SKM-1 (cell line): ENCODE results near the gene DNAH2.
A peak's percentile ranks its signal among the peaks of the same experiment; 100 is the strongest.
"Not testable (repeated sequence)": the region's sequence is repeated elsewhere in the genome, so short reads cannot be mapped to it uniquely, and the experiment has no call there.

Experiments
- DNase-seq: peaks from one replicate; lab custom pipeline; 2025; ENCODE audit not compliant: unreplicated experiment; lab: John Stamatoyannopoulos, UW

Gene DNAH2

GRCh38 chr17:7849751-7850504, 132.4 kb downstream of the DNAH2 start:
- no peak for DNase-seq

- no peak for DNase-seq
Measured at GRCh38 chr17:7850701-7851437, 133.3 kb downstream of the DNAH2 start.

- DNase-seq: peak; percentile 39
Measured at GRCh38 chr17:7851438-7852261, 134.1 kb downstream of the DNAH2 start.

- DNase-seq: no peak
Measured at GRCh38 chr17:7852262-7852670, 134.7 kb downstream of the DNAH2 start.

GRCh38 chr17:7852919-7853690, 135.6 kb downstream of the DNAH2 start:
- DNase-seq: no peak

- no peak for DNase-seq
Measured at GRCh38 chr17:7853691-7854038, 136.1 kb downstream of the DNAH2 start.

- no peak for DNase-seq
Measured at GRCh38 chr17:7854078-7854777, 136.7 kb downstream of the DNAH2 start.

- DNase-seq: no peak
Measured at GRCh38 chr17:7854851-7855659, 137.5 kb downstream of the DNAH2 start, which contains the start of gene TMEM88. TMEM88 (plus strand) TSS chr17:7855066; CDS start chr17:7855075, 9 bp downstream.

- DNase-seq: no peak
Measured at GRCh38 chr17:7855660-7856010, 138.1 kb downstream of the DNAH2 start.

GRCh38 chr17:7856011-7856810, 138.7 kb downstream of the DNAH2 start:
- DNase-seq: no peak

- peak; percentile 80 for DNase-seq
Measured at GRCh38 chr17:7856811-7857712, 139.5 kb downstream of the DNAH2 start, which contains the start of gene NAA38. NAA38 (minus strand) TSS chr17:7857559; CDS start chr17:7857463, 96 bp downstream.

- DNase-seq: peak; percentile 42
Measured at GRCh38 chr17:7857713-7858521, 140.4 kb downstream of the DNAH2 start, which contains the start of gene CYB5D1. CYB5D1 (plus strand) TSS chr17:7858003; CDS start chr17:7858135, 132 bp downstream.

GRCh38 chr17:7858522-7858810, 140.9 kb downstream of the DNAH2 start:
- no peak for DNase-seq

- DNase-seq: no peak
Measured at GRCh38 chr17:7859028-7859427, 141.5 kb downstream of the DNAH2 start.

GRCh38 chr17:7862692-7863437, 145.3 kb downstream of the DNAH2 start:
- DNase-seq: no peak

GRCh38 chr17:7864384-7864783, 146.8 kb downstream of the DNAH2 start:
- not testable (repeated sequence) for DNase-seq
